Activated CD8-positive, alpha-beta memory T cell treated with anti-CD3 and anti-CD28 coated beads, Interleukin-2, amount 50 U/mL, for 1 hour (primary cell): ENCODE results near the gene PAPLN.
"Not testable (repeated sequence)": the region's sequence is repeated elsewhere in the genome, so short reads cannot be mapped to it uniquely, and the experiment has no call there.

Experiments
- DNase-seq: peaks from one replicate; pipeline ENCODE4 v3.0.0-alpha.2; 2020; ENCODE audit errors: extremely low read depth

PAPLN gene

GRCh38 chr14:73289729-73290128, 52.4 kb downstream of the PAPLN start:
- DNase-seq = no peak

- DNase-seq = no peak
Measured at GRCh38 chr14:73290279-73290678, 53.0 kb downstream of the PAPLN start.

- no peak for DNase-seq
Measured at GRCh38 chr14:73293782-73294781, 56.8 kb downstream of the PAPLN start.

GRCh38 chr14:73295198-73295796, 58.0 kb downstream of the PAPLN start:
- no peak for DNase-seq

- no peak for DNase-seq
Measured at GRCh38 chr14:73305499-73305898, 68.2 kb downstream of the PAPLN start.

DNA sequence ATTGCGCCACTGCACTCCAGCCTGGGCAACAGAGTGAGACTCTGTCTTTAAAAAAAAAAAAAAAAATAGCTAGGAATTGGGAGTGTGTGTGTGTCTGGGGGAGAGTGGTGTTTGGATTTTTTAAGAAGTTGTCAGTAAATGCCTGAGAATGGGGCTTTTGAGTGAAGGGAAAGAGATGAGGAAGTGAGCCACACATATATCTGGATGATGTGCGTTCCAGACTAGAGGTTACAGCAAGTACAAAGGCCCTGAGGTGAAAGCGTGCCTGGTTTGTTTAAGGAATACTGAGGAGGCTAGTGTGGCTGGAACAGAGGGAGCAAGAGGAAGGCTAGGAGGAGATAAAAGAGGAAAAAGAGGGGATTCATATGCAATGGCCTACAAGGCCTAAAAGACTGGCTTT, 70.0 kb downstream of the PAPLN start:
- no peak for DNase-seq

- DNase-seq = not testable (repeated sequence)
Measured at GRCh38 chr14:73309207-73309606, 71.9 kb downstream of the PAPLN start.

DNA sequence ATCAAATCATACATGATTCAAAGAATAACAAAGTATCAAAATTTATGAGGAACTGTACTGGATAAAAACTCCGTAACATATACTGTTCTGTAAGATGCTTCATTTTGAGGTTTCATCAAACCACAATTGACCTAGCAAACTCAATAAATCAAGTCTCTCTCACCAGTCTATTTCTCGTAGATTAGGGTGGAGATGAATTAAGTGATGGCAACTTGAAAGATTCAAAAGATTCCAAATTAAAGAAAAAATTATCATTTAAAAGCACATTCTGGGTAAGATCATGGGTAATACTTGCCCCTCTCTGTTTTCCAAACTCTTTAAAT, 74.4 kb downstream of the PAPLN start:
- DNase-seq = no peak

- DNase-seq = no peak
Measured at GRCh38 chr14:73312687-73313086, 75.4 kb downstream of the PAPLN start.

DNA sequence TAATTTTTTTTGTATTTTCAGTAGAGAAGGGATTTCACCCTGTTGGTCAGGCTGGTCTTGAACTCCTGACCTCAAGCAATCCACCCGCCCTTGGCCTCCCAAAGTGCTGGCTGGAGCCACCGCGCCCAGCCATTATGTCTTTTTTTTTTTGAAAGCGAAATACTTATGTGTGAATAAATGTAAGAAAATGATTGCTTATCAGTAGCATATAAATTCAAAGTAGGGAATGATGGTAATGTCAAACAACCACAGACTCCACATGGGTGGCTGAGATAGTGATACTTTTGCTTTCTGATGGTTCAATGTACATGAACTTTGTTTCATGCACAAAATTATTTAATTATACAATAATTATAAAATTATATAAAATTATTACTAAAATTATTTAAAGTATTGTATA, 75.8 kb downstream of the PAPLN start:
- no peak for DNase-seq

- no peak for DNase-seq
Measured at GRCh38 chr14:73323896-73324399, 86.6 kb downstream of the PAPLN start.
